ENCODE results near the gene NELL2.

Gene NELL2

GRCh38 chr12:44775901-44776300 lies 100.2 kb downstream of the NELL2 start:
- Histone ChIP-seq H2BK120ac (ENCODE audit: insufficient read depth, low read length, poor library complexity) (no peak overlapping the region), H2AK5ac (ENCODE audit: low read length) (no peak overlapping the region), H3K4me3 (ENCODE audit: low read depth, low read length) (no peak overlapping the region), H3K18ac (ENCODE audit: low read length) (no peak overlapping the region), H2BK5ac (ENCODE audit: low read depth, low read length, poor library complexity) (no peak overlapping the region), H3K9ac (ENCODE audit: low read length) (no peak overlapping the region), H3K79me1 (ENCODE audit: low read length) (no peaks in the 10 kb centered on the region), H3K9me3 (ENCODE audit: insufficient read depth, low read depth, low read length) (no peaks in the 10 kb centered on the region), H3K4ac (ENCODE audit: low read depth, low read length) (no peak overlapping the region), H3K36me3 (ENCODE audit: control insufficient read depth in 1 of 2, insufficient read depth in 2 of 2, low read length in 2 of 2) (no peaks in the 10 kb centered on the region), H3K4me1 (ENCODE audit: control insufficient read depth in 1 of 2, insufficient read depth in 2 of 2, low read length in 2 of 2) (no peaks in the 10 kb centered on the region), H2AFZ (ENCODE audit: insufficient read depth, low read length, poor library complexity) (no peak overlapping the region), H3K14ac (ENCODE audit: low read length) (no peak overlapping the region), H3K27ac (ENCODE audit: low read depth, low read length) (no peak overlapping the region), H4K12ac (ENCODE audit: low read depth, low read length) (no peak overlapping the region), H3K27me3 (ENCODE audit: insufficient read depth, low read length) (no peaks in the 10 kb centered on the region), H2BK12ac (ENCODE audit: low read length) (no peak overlapping the region), H3K79me2 (ENCODE audit: control insufficient read depth, insufficient read depth, low read length, poor library complexity) (no peaks in the 10 kb centered on the region), H3K23ac (ENCODE audit: low read length) (no peak overlapping the region), H4K8ac (ENCODE audit: low read depth, low read length) (no peak overlapping the region), H3K4me2 (ENCODE audit: low read length) (no peak overlapping the region), H4K91ac (ENCODE audit: low read depth, low read length) (no peak overlapping the region)
- peak; percentile 15 to 53 for DNase-seq
- no CpG with 5 or more reads among the region's 6 CpGs for WGBS (ENCODE audit: extremely low coverage, insufficient coverage, insufficient read length)

GRCh38 chr12:44774815-44775411 lies 101.2 kb downstream of the NELL2 start:
- Histone ChIP-seq H3K36me3 (ENCODE audit: control insufficient read depth in 1 of 2, insufficient read depth in 2 of 2, low read length in 2 of 2) (no peaks in the 10 kb centered on the region), H3K4ac (ENCODE audit: low read depth, low read length) (no peak overlapping the region), H3K18ac (ENCODE audit: low read length) (no peak overlapping the region), H2BK120ac (ENCODE audit: insufficient read depth, low read length, poor library complexity) (no peak overlapping the region), H2AFZ (ENCODE audit: insufficient read depth, low read length, poor library complexity) (no peak overlapping the region), H3K4me1 (ENCODE audit: control insufficient read depth in 1 of 2, insufficient read depth in 2 of 2, low read length in 2 of 2) (no peaks in the 10 kb centered on the region), H3K79me1 (ENCODE audit: low read length) (no peaks in the 10 kb centered on the region), H3K79me2 (ENCODE audit: control insufficient read depth, insufficient read depth, low read length, poor library complexity) (no peaks in the 10 kb centered on the region), H3K23ac (ENCODE audit: low read length) (no peak overlapping the region), H2AK5ac (ENCODE audit: low read length) (no peak overlapping the region), H4K12ac (ENCODE audit: low read depth, low read length) (no peak overlapping the region), H3K4me2 (ENCODE audit: low read length) (no peak overlapping the region), H3K27me3 (ENCODE audit: insufficient read depth, low read length) (no peaks in the 10 kb centered on the region), H3K27ac (ENCODE audit: low read depth, low read length) (no peak overlapping the region), H3K9ac (ENCODE audit: low read length) (no peak overlapping the region), H4K91ac (ENCODE audit: low read depth, low read length) (no peak overlapping the region), H3K4me3 (ENCODE audit: low read depth, low read length) (no peak overlapping the region), H2BK12ac (ENCODE audit: low read length) (no peak overlapping the region), H3K14ac (ENCODE audit: low read length) (no peak overlapping the region), H3K9me3 (ENCODE audit: insufficient read depth, low read depth, low read length) (no peaks in the 10 kb centered on the region), H2BK5ac (ENCODE audit: low read depth, low read length, poor library complexity) (no peak overlapping the region), H4K8ac (ENCODE audit: low read depth, low read length) (no peak overlapping the region)
- peak; percentile 4 to 11 for DNase-seq
- no CpG with 5 or more reads among the region's 11 CpGs for WGBS (ENCODE audit: extremely low coverage, insufficient coverage, insufficient read length)

GRCh38 chr12:44771485-44772021 lies 104.6 kb downstream of the NELL2 start:
- no peak overlapping the region for H3K9ac ChIP-seq (ENCODE audit: low read length)
- H3K79me1 ChIP-seq (ENCODE audit: low read length): no peaks in the 10 kb centered on the region
- H4K8ac ChIP-seq (ENCODE audit: low read depth, low read length): no peak overlapping the region
- no peak overlapping the region for H4K91ac ChIP-seq (ENCODE audit: low read depth, low read length)
- no peak overlapping the region for H2BK120ac ChIP-seq (ENCODE audit: insufficient read depth, low read length, poor library complexity)
- no peak for DNase-seq
- H3K27me3 ChIP-seq (ENCODE audit: insufficient read depth, low read length): no peaks in the 10 kb centered on the region
- WGBS (ENCODE audit: extremely low coverage, insufficient coverage, insufficient read length): no CpG with 5 or more reads among the region's 8 CpGs
- H2BK5ac ChIP-seq (ENCODE audit: low read depth, low read length, poor library complexity): no peak overlapping the region
- H4K12ac ChIP-seq (ENCODE audit: low read depth, low read length): no peak overlapping the region
- no peak overlapping the region for H3K27ac ChIP-seq (ENCODE audit: low read depth, low read length)
- H3K79me2 ChIP-seq (ENCODE audit: control insufficient read depth, insufficient read depth, low read length, poor library complexity): no peaks in the 10 kb centered on the region
- no peak overlapping the region for H3K18ac ChIP-seq (ENCODE audit: low read length)
- no peaks in the 10 kb centered on the region for H3K9me3 ChIP-seq (ENCODE audit: insufficient read depth, low read depth, low read length)
- no peak overlapping the region for H3K4me2 ChIP-seq (ENCODE audit: low read length)
- no peak overlapping the region for H2BK12ac ChIP-seq (ENCODE audit: low read length)
- no peak overlapping the region for H3K4ac ChIP-seq (ENCODE audit: low read depth, low read length)
- no peak overlapping the region for H3K14ac ChIP-seq (ENCODE audit: low read length)
- no peak overlapping the region for H2AK5ac ChIP-seq (ENCODE audit: low read length)
- H3K23ac ChIP-seq (ENCODE audit: low read length): no peak overlapping the region
- H2AFZ ChIP-seq (ENCODE audit: insufficient read depth, low read length, poor library complexity): no peak overlapping the region
- no peak overlapping the region for H3K4me3 ChIP-seq (ENCODE audit: low read depth, low read length)
- H3K4me1 ChIP-seq (ENCODE audit: control insufficient read depth in 1 of 2, insufficient read depth in 2 of 2, low read length in 2 of 2): no peaks in the 10 kb centered on the region
- no peaks in the 10 kb centered on the region for H3K36me3 ChIP-seq (ENCODE audit: control insufficient read depth in 1 of 2, insufficient read depth in 2 of 2, low read length in 2 of 2)

- no peak overlapping the region for H3K4me3 ChIP-seq (ENCODE audit: low read depth, low read length)
- no peak overlapping the region for H2BK5ac ChIP-seq (ENCODE audit: low read depth, low read length, poor library complexity)
- DNase-seq: no peak
- no peaks in the 10 kb centered on the region for H3K9me3 ChIP-seq (ENCODE audit: insufficient read depth, low read depth, low read length)
- no peak overlapping the region for H3K4ac ChIP-seq (ENCODE audit: low read depth, low read length)
- WGBS (ENCODE audit: extremely low coverage, insufficient coverage, insufficient read length): no CpG with 5 or more reads among the region's 3 CpGs
- no peaks in the 10 kb centered on the region for H3K79me1 ChIP-seq (ENCODE audit: low read length)
- H3K27ac ChIP-seq (ENCODE audit: low read depth, low read length): no peak overlapping the region
- H3K9ac ChIP-seq (ENCODE audit: low read length): no peak overlapping the region
- no peak overlapping the region for H4K12ac ChIP-seq (ENCODE audit: low read depth, low read length)
- no peak overlapping the region for H4K91ac ChIP-seq (ENCODE audit: low read depth, low read length)
- no peak overlapping the region for H3K4me2 ChIP-seq (ENCODE audit: low read length)
- no peak overlapping the region for H3K23ac ChIP-seq (ENCODE audit: low read length)
- no peak overlapping the region for H2BK120ac ChIP-seq (ENCODE audit: insufficient read depth, low read length, poor library complexity)
- no peaks in the 10 kb centered on the region for H3K27me3 ChIP-seq (ENCODE audit: insufficient read depth, low read length)
- no peak overlapping the region for H2AFZ ChIP-seq (ENCODE audit: insufficient read depth, low read length, poor library complexity)
- H3K14ac ChIP-seq (ENCODE audit: low read length): no peak overlapping the region
- H3K4me1 ChIP-seq (ENCODE audit: control insufficient read depth in 1 of 2, insufficient read depth in 2 of 2, low read length in 2 of 2): no peaks in the 10 kb centered on the region
- no peaks in the 10 kb centered on the region for H3K79me2 ChIP-seq (ENCODE audit: control insufficient read depth, insufficient read depth, low read length, poor library complexity)
- H3K18ac ChIP-seq (ENCODE audit: low read length): no peak overlapping the region
- no peak overlapping the region for H4K8ac ChIP-seq (ENCODE audit: low read depth, low read length)
- no peak overlapping the region for H2BK12ac ChIP-seq (ENCODE audit: low read length)
- no peak overlapping the region for H2AK5ac ChIP-seq (ENCODE audit: low read length)
- H3K36me3 ChIP-seq (ENCODE audit: control insufficient read depth in 1 of 2, insufficient read depth in 2 of 2, low read length in 2 of 2): no peaks in the 10 kb centered on the region
These were observed 110.3 kb downstream of the NELL2 start for GRCh38 chr12:44765796-44766195.

Data from trophoblast cell (in vitro differentiated cells and primary cell).